HepG2 (cell line): Measurements from ENCODE around the gene PTK7. TPM values are rescaled to one million over a fixed set of nuclear protein-coding genes. Genes with fewer than 3 reads are reported as not detected.

Experiments
- ATAC-seq: fragments of 200-7000 bp; cut with Tn5 transposase; 3 replicates; pipeline ENCODE4 v1.9.1; 2020; ENCODE audit warnings: mild to moderate bottlenecking, moderate library complexity
- BruUV-seq: library from RNA; stranded (reverse); fragments of 400-500 nt; replicated peaks from 2 replicates; lab custom pipeline; 2021; lab: Mats Ljungman, UMichigan
- CTCF ChIA-PET: fragments of 300-600 bp; formaldehyde crosslinking; extraction: SDS; loops from one replicate; lab custom pipeline; 2021; ENCODE audit warnings: low total read pairs, inconsistent platforms, low intra/inter-chr PET ratio; lab: Yijun Ruan, JAX
- POLR2A ChIA-PET: fragments of 350-600 bp; sonication (Branson Sonifier 250); formaldehyde crosslinking; loops from one replicate; lab custom pipeline; 2020; ENCODE audit warnings: antibody characterized with exemption, inconsistent platforms; lab: Yijun Ruan, JAX
- DNase-seq: peaks from one replicate; pipeline ENCODE4 v3.0.0-alpha.2; 2015; ENCODE audit warnings: low spot score
- FAIRE-seq: peaks from 3 replicates; lab custom pipeline; 2011; peaks lifted over from hg19 to GRCh38; lab: Jason Lieb, UNC
- H2AFZ ChIP-seq: one replicate; pipeline ENCODE4 v1.6.1; 2011; ENCODE audit warnings: low read length, inconsistent platforms
- H3K27ac ChIP-seq: fragments of 300-600 bp; 3 replicates; pipeline ENCODE4 v1.8.0; 2011; ENCODE audit warnings: mixed run types, mild to moderate bottlenecking, mixed read lengths, low read length, inconsistent platforms; ENCODE audit not compliant: insufficient read depth; ENCODE audit errors: extremely low read length
- H3K27me3 ChIP-seq, 2 experiments: fragments of 200-600 bp in 1 of 2; 2 replicates in 1 of 2; 3 replicates in 1 of 2; pipeline versions ENCODE4 v1.6.0 to v1.8.0; 2011; ENCODE audit warnings: low read length in 2 of 2, mild to moderate bottlenecking in 2 of 2, moderate library complexity in 2 of 2, inconsistent platforms in 1 of 2; ENCODE audit not compliant: insufficient read depth in 2 of 2, control insufficient read depth in 1 of 2
- H3K36me3 ChIP-seq, 2 experiments: fragments of 200-600 bp in 1 of 2; replicated peaks in 1 of 2; 2 replicates in 1 of 2; 3 replicates in 1 of 2; pipeline versions ENCODE4 v1.5.1 to v1.8.0; 2011; ENCODE audit warnings: low read length in 2 of 2, inconsistent platforms in 1 of 2; ENCODE audit not compliant: insufficient read depth in 2 of 2, control insufficient read depth in 1 of 2
- H3K4me1 ChIP-seq: 2 replicates; pipeline ENCODE4 v1.5.1; 2012; ENCODE audit warnings: low read length, inconsistent platforms; ENCODE audit not compliant: insufficient read depth
- H3K4me2 ChIP-seq: 2 replicates; pipeline ENCODE4 v1.6.0; 2011; ENCODE audit warnings: low read depth, low read length, inconsistent platforms
- H3K4me3 ChIP-seq, 3 experiments: fragments of 200-600 bp in 1 of 3; sonication (generic), shearing (Covaris generic) in 1 of 3; replicated peaks in 1 of 3; 2 replicates each; pipeline ENCODE4 v1.5.1; 2011 to 2016; ENCODE audit warnings: low read length in 3 of 3, inconsistent platforms in 2 of 3, low read depth in 2 of 3, mild to moderate bottlenecking in 2 of 3, control low read depth in 1 of 3, mixed read lengths in 1 of 3; ENCODE audit not compliant: insufficient read depth in 1 of 3
- H3K79me2 ChIP-seq: one replicate; pipeline ENCODE4 v1.6.1; 2011; ENCODE audit warnings: low read length, inconsistent platforms; ENCODE audit not compliant: insufficient read depth
- H3K9ac ChIP-seq: 2 replicates; pipeline ENCODE4 v1.6.0; 2011; ENCODE audit warnings: mild to moderate bottlenecking, low read depth, low read length, inconsistent platforms; ENCODE audit not compliant: insufficient read depth
- H3K9me3 ChIP-seq: 2 replicates; pipeline ENCODE4 v1.5.1; 2012; ENCODE audit warnings: mild to moderate bottlenecking, low read length
- H4K20me1 ChIP-seq: 2 replicates; pipeline ENCODE4 v1.6.0; 2011; ENCODE audit warnings: inconsistent platforms, mild to moderate bottlenecking, low read length, moderate library complexity; ENCODE audit not compliant: insufficient read depth
- FOXC1 ChIP-seq: sonication (generic); formaldehyde crosslinking; IDR thresholded peaks from 2 replicates; pipeline ENCODE4 v1.8.0; 2022; ENCODE audit warnings: mild to moderate bottlenecking, missing genetic modification reagents, borderline replicate concordance
- FOXM1 ChIP-seq: sonication (generic); formaldehyde crosslinking; IDR thresholded peaks from 2 replicates; pipeline ENCODE4 v1.5.0; 2020; ENCODE audit warnings: missing genetic modification reagents
- FOXO4 ChIP-seq: sonication (generic); formaldehyde crosslinking; conservative IDR thresholded peaks from 2 replicates; pipeline ENCODE4 v1.8.1; 2023; ENCODE audit warnings: missing genetic modification reagents
- GTF2F1 ChIP-seq: fragments of 150-350 bp; IDR thresholded peaks from 2 replicates; pipeline ENCODE4 v1.6.1; 2014; ENCODE audit warnings: low read length
- HIVEP1 ChIP-seq: sonication (generic); formaldehyde crosslinking; IDR thresholded peaks from 2 replicates; pipeline ENCODE4 v1.4.0; 2020; ENCODE audit warnings: mild to moderate bottlenecking, missing genetic modification reagents
- RBM39 ChIP-seq: fragments of 200-400 bp; formaldehyde crosslinking; IDR thresholded peaks from one replicate; pipeline ENCODE4 v1.6.1; 2018; ENCODE audit warnings: antibody characterized with exemption, mild to moderate bottlenecking, low read depth, low read length; ENCODE audit not compliant: poor library complexity, severe bottlenecking
- ZBTB10 ChIP-seq: sonication (generic); formaldehyde crosslinking; IDR thresholded peaks from 2 replicates; pipeline ENCODE4 v1.4.0; 2020; ENCODE audit warnings: missing genetic modification reagents, borderline replicate concordance
- ZNF142 ChIP-seq: sonication (generic); formaldehyde crosslinking; IDR thresholded peaks from 2 replicates; pipeline ENCODE4 v1.4.0; 2020; ENCODE audit warnings: missing genetic modification reagents
- ZNF430 ChIP-seq: sonication (generic); formaldehyde crosslinking; IDR thresholded peaks from 2 replicates; pipeline ENCODE4 v1.9.0; 2021; ENCODE audit warnings: mild to moderate bottlenecking, missing genetic modification reagents
- ZNF607 ChIP-seq: sonication (generic); formaldehyde crosslinking; IDR thresholded peaks from 2 replicates; pipeline ENCODE4 v1.5.1; 2020; ENCODE audit warnings: missing genetic modification reagents, mild to moderate bottlenecking, borderline replicate concordance
- ZNF7 ChIP-seq: IDR thresholded peaks from 2 replicates; pipeline ENCODE4 v1.6.1; 2016; ENCODE audit warnings: missing biosample characterization, missing genetic modification reagents
- ZNF775 ChIP-seq: sonication (generic); formaldehyde crosslinking; IDR thresholded peaks from 2 replicates; pipeline ENCODE4 v1.4.0; 2020; ENCODE audit warnings: missing genetic modification reagents, mild to moderate bottlenecking, moderate library complexity, borderline replicate concordance
- ZNF841 ChIP-seq: sonication (generic); formaldehyde crosslinking; IDR thresholded peaks from 2 replicates; pipeline ENCODE4 v1.8.1; 2023; ENCODE audit warnings: missing genetic modification reagents, borderline replicate concordance
- WGBS: methylation state at CpG from one replicate; pipeline ENCODE4 v1.1.6; 2017; ENCODE audit warnings: low lambda C conversion rate; 5-methylcytosine and 5-hydroxymethylcytosine counted together
- in situ Hi-C: cut with HindIII; loops from 2 replicates; pipeline ENCODE4 v1.10.0; 2017; ENCODE audit warnings: low pct_unique_long_range_greater_than_20kb; ENCODE audit not compliant: extremely low pct_ligation_motif_present
- intact Hi-C: fragments of 100-400 bp; cut with micrococcal nuclease; formaldehyde crosslinking; loops from one replicate; pipeline ENCODE4 v1.10.0; 2022; ENCODE audit not compliant: unreplicated experiment
- polyA plus RNA-seq, 8 experiments: library from polyadenylated mRNA; depleted of rRNA in 3 of 8; stranded (reverse) in 7 of 8; unstranded in 1 of 8; fragments of >200 nt; fragmentation: Illumina TruSeq in 4 of 8; extraction: Trizol in 4 of 8; gene quantifications; 2 replicates each; pipeline versions ENCODE4 v1.2.1 to v1.2.3, GENCODE V29; 2011 to 2016; ENCODE audit warnings: low read depth in 4 of 8, missing spikeins in 1 of 8, mixed read lengths in 1 of 8; ENCODE audit not compliant: insufficient read depth in 1 of 8
- total RNA-seq, 5 experiments: library from RNA; depleted of rRNA; stranded (reverse); fragments of >200 nt; fragmentation: Illumina TruSeq; extraction: Trizol; gene quantifications; 2 replicates each; pipeline ENCODE4 v1.2.3, GENCODE V29; 2016; ENCODE audit warnings: low read depth in 1 of 5

Gene PTK7
- total and polyA plus RNA-seq, 2 of the 13 experiments (the other 11 are each of a cell fraction or from before 2014, with no cell fraction given): 98.5 to 99.8 TPM

- TF ChIP-seq ZNF775 (no peak), ZNF7 (CRISPR knock-in tag) (no peak), ZNF841 (CRISPR knock-in tag) (no peak), ZNF430 (no peak), HIVEP1 (no peak), ZNF607 (CRISPR knock-in tag) (no peak), FOXC1 (CRISPR knock-in tag) (no peak)
These were observed 37.5 kb downstream of the PTK7 start (continued) for GRCh38 chr6:43113431-43114260.

- in situ Hi-C loops (no loop called here), intact Hi-C loops (no loop called here)
- ChIA-PET CTCF (no interaction called here), POLR2A (interaction anchor here (1.2 kb wide), 1 partner anchor 10 kb away, joined by 3 read pairs; no protein-coding TSS in a partner anchor)
- no TSS peak for BruUV-seq
- Histone ChIP-seq H3K4me2 (no peak overlapping the region), H3K36me3 (no peaks in the 10 kb centered on the region), H3K4me3 (no peak overlapping the region), H3K27me3 (no peaks in the 10 kb centered on the region), H2AFZ (no peak overlapping the region), H3K9ac (no peak overlapping the region), H3K79me2 (peaks cover 41% of the 10 kb centered on the region), H4K20me1 (no peaks in the 10 kb centered on the region), H3K27ac (no peak overlapping the region), H3K4me1 (peaks cover 50% of the 10 kb centered on the region), H3K9me3 (no peaks in the 10 kb centered on the region)
- DNase-seq (no peak), ATAC-seq (no peak), FAIRE-seq (no peak)
- WGBS: 94% methylated on average over 4 of the region's 6 CpGs
- TF ChIP-seq GTF2F1 (no peak), ZBTB10 (CRISPR knock-in tag) (no peak), FOXO4 (CRISPR knock-in tag) (no peak), FOXM1 (CRISPR knock-in tag) (no peak), ZNF142 (no peak), RBM39 (no peak)
These were observed 39.3 kb downstream of the PTK7 start for GRCh38 chr6:43115365-43115764.
